Tibial artery (tissue), 4 donors: ENCODE measurements around the gene MGAT5.

Experiments
- DNase-seq, 2 donors: peaks; one replicate each; pipeline ENCODE4 v3.0.0-alpha.2; 2019
- H3K27ac ChIP-seq, 2 donors: fragments of 200-600 bp; sonication (generic) in 1 of 2; 1 replicate in 1 of 2; 2 replicates in 1 of 2; pipeline ENCODE4 v1.5.1; 2018 to 2019; ENCODE audit warnings: mild to moderate bottlenecking in 1 of 2
- H3K27me3 ChIP-seq, 2 donors: fragments of 200-600 bp; sonication (generic) in 1 of 2; one replicate each; pipeline versions ENCODE4 v1.5.1 to v1.6.0; 2016 to 2019
- H3K36me3 ChIP-seq, 3 donors: fragments of 200-600 bp; sonication (generic) in 2 of 3; one replicate each; pipeline ENCODE4 v1.5.1; 2016 to 2019; ENCODE audit warnings: mild to moderate bottlenecking in 2 of 3
- H3K4me1 ChIP-seq, 4 donors: fragments of 200-600 bp; sonication (generic) in 2 of 4; 1 replicate in 3 of 4; 2 replicates in 1 of 4; pipeline ENCODE4 v1.5.1; 2016 to 2019
- H3K4me3 ChIP-seq, 2 donors: fragments of 200-600 bp; sonication (generic) in 1 of 2; 1 replicate in 1 of 2; 2 replicates in 1 of 2; pipeline ENCODE4 v1.5.1; 2018 to 2019; ENCODE audit warnings: mild to moderate bottlenecking in 2 of 2
- H3K9me3 ChIP-seq, 3 donors: fragments of 200-600 bp; sonication (generic) in 1 of 3; one replicate each; pipeline ENCODE4 v1.5.1; 2016 to 2019
- CTCF ChIP-seq, 2 experiments: fragments of 200-600 bp in 1 of 2; fragments of 450-650 bp in 1 of 2; IDR thresholded peaks; one replicate each; pipeline ENCODE4 v1.5.1; 2017 to 2019; ENCODE audit warnings: antibody characterized with exemption in 2 of 2, mild to moderate bottlenecking in 1 of 2, moderate library complexity in 1 of 2
- intact Hi-C: fragments of 100-400 bp; cut with DNase I; formaldehyde crosslinking; loops from one replicate; pipeline ENCODE4 v1.15.0; 2023; ENCODE audit warnings: low total_unique reads

The MGAT5 gene

DNA sequence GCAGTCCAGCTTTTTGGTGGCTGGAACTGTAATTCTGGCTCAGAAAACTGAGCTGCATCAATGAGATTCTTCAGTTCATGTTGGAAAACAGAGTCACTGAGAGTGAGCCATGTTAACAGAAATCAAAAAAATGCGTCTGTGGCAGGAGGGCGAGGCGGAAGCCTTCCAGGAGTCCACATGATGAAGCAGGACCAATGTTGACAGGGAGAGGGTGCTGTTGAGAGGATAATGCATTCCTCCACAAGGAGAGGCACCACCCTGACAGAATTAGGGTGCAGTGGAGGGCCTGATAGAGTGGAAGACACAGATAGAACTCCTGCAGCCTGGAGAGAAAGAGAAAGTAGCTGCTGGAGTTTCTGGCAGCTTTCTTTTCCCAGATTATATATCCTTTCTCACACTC, 111.5 kb downstream of the MGAT5 start:
- peak in 1 of 2 experiments; percentile 8 for TF ChIP-seq CTCF (IDR thresholded peaks at IDR 0.05)
- Histone ChIP-seq H3K27ac (peak overlapping the region; percentile 6 to 24), H3K4me1 (peaks cover 0 to 58% (median 39%) of the 10 kb centered on the region in 4 donors), H3K36me3 (peaks cover 0 to 15% (median 0%) of the 10 kb centered on the region in 3 donors), H3K27me3 (no peaks in the 10 kb centered on the region), H3K9me3 (no peaks in the 10 kb centered on the region), H3K4me3 (no peak overlapping the region)
- DNase-seq, result no peak
- intact Hi-C loops, result no loop called here

GRCh38 chr2:134366359-134366758, 112.5 kb downstream of the MGAT5 start:
- no peak for DNase-seq
- Histone ChIP-seq H3K27me3 (no peaks in the 10 kb centered on the region), H3K27ac (peak overlapping the region in 1 of 2 donors; percentile 63), H3K4me3 (no peak overlapping the region), H3K4me1 (peaks cover 0 to 58% (median 37%) of the 10 kb centered on the region in 4 donors), H3K36me3 (peaks cover 0 to 15% (median 0%) of the 10 kb centered on the region in 3 donors), H3K9me3 (no peaks in the 10 kb centered on the region)
- no peak for TF ChIP-seq CTCF (IDR thresholded peaks at IDR 0.05)
- intact Hi-C loops, result no loop called here

- peak overlapping the region; percentile 63 to 68 for H3K27ac ChIP-seq
- intact Hi-C loops, result no loop called here
Observed at GRCh38 chr2:134367213-134367612, 113.3 kb downstream of the MGAT5 start.

DNA sequence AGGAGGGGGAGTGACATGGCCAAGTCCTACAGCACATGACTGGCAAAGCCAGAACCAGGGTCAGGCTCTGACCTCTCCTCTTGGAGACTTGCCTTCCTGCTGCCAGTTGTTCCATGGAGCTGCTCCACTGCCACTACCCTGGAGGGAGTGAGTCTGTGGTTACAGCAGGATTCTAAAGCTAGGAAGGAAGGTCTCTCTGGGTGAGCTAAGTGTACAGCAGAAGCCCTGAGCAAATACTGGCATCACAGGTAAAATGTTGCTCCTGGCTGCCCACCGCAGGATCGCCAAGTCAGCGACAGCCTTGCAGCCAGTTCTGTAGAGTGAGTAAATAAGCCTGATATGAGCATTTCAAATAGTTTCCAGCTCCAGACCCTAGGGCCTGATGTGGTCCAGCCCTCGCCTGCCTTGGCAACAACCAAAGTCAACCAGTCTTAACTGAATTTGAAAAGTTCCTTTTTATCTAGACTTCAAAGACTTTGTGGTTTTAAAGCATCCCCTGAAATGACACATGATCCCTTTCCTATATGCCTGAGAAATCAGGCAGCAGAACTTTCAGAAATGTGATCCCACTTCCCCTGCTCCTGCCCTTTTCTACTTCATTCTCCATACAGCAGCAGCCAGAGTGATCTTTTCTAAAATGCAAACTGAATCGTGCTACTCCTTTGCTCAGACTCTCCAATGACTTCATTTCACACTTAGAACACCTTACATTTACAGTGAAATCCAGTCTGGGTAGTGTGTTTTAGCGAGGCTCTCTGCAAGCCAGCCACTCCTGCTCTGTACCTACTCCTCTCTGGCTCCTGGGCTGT, 114.3 kb downstream of the MGAT5 start:
- peak overlapping the region; percentile 63 to 68 for H3K27ac ChIP-seq

More at GRCh38 chr2:134367213-134367612, 113.3 kb downstream of the MGAT5 start:
- Histone ChIP-seq H3K4me1 (peaks cover 0 to 59% (median 37%) of the 10 kb centered on the region in 4 donors), H3K36me3 (peaks cover 0 to 15% (median 0%) of the 10 kb centered on the region in 3 donors), H3K4me3 (no peak overlapping the region), H3K9me3 (no peaks in the 10 kb centered on the region), H3K27me3 (no peaks in the 10 kb centered on the region)
- no peak for TF ChIP-seq CTCF (IDR thresholded peaks at IDR 0.05)
- no peak for DNase-seq

DNA sequence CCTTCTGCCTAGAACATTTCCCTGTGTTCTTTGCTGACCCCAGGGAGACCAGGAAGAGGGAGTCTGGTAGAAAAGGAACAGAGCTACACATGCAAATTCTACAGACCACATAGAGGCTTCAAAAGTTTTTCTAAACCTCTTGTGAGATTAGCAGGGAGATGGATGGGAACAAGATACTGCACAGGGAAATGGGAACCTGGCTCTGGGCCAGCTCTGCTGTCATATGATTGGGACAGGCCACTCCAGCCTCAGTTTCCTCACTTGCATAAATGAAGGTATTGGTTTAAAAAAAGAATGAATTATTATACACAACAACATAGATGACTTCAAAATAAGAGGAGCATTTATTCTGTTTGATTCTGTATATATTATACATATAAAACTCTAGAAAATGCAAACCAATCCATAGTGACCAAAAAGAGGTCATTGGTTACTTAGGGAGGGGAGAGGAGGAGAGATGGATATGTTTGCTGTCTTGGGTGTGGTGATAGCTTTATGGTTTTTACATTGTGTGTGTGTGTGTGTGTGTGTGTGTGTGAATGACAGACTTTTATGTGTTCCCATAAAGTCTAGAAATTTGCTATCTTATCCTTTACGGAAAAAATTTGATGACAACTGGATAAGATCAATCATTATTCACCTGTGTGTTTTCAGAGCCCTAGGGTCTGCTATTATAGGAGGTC, 115.5 kb downstream of the MGAT5 start:
- H3K9me3 ChIP-seq, result no peaks in the 10 kb centered on the region
- H3K36me3 ChIP-seq, result no peaks in the 10 kb centered on the region
- intact Hi-C loops, result no loop called here
- no peaks in the 10 kb centered on the region for H3K27me3 ChIP-seq
- DNase-seq, result no peak
- H3K27ac ChIP-seq, result peak overlapping the region; percentile 63 to 68
- H3K4me3 ChIP-seq, result no peak overlapping the region
- no peak for TF ChIP-seq CTCF (IDR thresholded peaks at IDR 0.05)
- peaks cover 0 to 70% (median 41%) of the 10 kb centered on the region in 4 donors for H3K4me1 ChIP-seq

More for the DNA sequence above, 114.3 kb downstream of the MGAT5 start:
- DNase-seq, result peak in 1 of 2 donors; percentile 80
- intact Hi-C loops, result no loop called here
- H3K27me3 ChIP-seq, result no peaks in the 10 kb centered on the region
- no peak overlapping the region for H3K4me3 ChIP-seq
- H3K36me3 ChIP-seq, result peaks cover 0 to 5% (median 0%) of the 10 kb centered on the region in 3 donors
- peaks cover 0 to 69% (median 41%) of the 10 kb centered on the region in 4 donors for H3K4me1 ChIP-seq
- TF ChIP-seq CTCF (IDR thresholded peaks at IDR 0.05), result no peak
- no peaks in the 10 kb centered on the region for H3K9me3 ChIP-seq
